22Rv1 (cell line): ENCODE data around the gene P2RY11.

Experiments used
- H3K27ac ChIP-seq: fragments of 450-650 bp; 2 replicates; pipeline ENCODE4 v1.5.1; 2017
- ZFX ChIP-seq: fragments of 450-650 bp; IDR thresholded peaks from 2 replicates; pipeline ENCODE4 v1.6.1; 2017; ENCODE audit warnings: antibody characterized with exemption, borderline replicate concordance
- TF ChIP-seq, protein P1 (sequence below): fragments of 450-650 bp; IDR thresholded peaks from 2 replicates; pipeline ENCODE4 v1.5.1; 2017; ENCODE audit warnings: mild to moderate bottlenecking

Gene P2RY11

GRCh38 chr19:10142701-10143375 is 31.3 kb downstream of the P2RY11 start:
- TF ChIP-seq, protein P1, sequence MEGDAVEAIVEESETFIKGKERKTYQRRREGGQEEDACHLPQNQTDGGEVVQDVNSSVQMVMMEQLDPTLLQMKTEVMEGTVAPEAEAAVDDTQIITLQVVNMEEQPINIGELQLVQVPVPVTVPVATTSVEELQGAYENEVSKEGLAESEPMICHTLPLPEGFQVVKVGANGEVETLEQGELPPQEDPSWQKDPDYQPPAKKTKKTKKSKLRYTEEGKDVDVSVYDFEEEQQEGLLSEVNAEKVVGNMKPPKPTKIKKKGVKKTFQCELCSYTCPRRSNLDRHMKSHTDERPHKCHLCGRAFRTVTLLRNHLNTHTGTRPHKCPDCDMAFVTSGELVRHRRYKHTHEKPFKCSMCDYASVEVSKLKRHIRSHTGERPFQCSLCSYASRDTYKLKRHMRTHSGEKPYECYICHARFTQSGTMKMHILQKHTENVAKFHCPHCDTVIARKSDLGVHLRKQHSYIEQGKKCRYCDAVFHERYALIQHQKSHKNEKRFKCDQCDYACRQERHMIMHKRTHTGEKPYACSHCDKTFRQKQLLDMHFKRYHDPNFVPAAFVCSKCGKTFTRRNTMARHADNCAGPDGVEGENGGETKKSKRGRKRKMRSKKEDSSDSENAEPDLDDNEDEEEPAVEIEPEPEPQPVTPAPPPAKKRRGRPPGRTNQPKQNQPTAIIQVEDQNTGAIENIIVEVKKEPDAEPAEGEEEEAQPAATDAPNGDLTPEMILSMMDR = no peak
- no peak for TF ChIP-seq ZFX

DNA sequence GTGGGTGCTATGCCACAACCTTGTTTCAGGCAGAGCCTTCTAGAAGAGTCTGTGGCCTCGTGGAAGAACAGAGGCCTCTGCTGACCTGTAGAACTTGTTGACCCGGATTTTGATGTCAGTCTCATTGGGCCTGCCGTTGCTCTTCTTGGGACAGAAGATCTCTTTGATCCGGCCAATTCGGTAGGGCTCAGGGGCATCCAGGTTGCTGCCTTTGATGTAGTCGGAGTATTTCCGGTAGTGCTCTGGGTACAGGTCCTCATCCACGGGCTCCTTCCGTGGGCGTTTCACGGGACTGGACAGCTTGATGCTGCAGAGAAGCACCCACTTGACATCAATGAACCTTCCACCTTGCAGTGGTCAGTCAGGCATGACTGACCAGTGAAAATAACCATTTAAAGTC is 32.2 kb downstream of the P2RY11 start:
- TF ChIP-seq, protein P1 = no peak
- no peak for TF ChIP-seq ZFX
- no peak overlapping the region for H3K27ac ChIP-seq

More at GRCh38 chr19:10142701-10143375, 31.3 kb downstream of the P2RY11 start:
- no peak overlapping the region for H3K27ac ChIP-seq

DNA sequence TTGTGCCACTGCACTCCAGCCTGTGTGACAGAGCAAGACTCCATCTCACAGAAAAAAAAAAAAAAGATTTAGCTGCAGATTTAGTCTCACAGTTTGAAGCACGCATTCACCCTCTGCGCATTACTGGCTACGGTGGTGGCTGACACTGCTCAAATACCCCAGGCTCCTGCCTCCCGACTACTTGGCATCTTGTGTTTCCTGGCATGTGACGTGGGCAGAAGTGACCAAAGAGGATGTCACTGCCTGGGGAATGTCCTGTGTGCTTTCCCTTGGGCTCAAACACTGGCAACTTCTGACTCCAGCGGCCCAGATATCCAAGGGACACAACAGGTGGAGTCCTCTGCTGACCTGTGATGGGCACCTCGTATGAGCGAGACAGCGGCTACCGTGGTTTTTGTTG is 32.9 kb downstream of the P2RY11 start:
- no peak for TF ChIP-seq ZFX
- TF ChIP-seq, protein P1 = no peak
- no peak overlapping the region for H3K27ac ChIP-seq

GRCh38 chr19:10145031-10145430 is 33.5 kb downstream of the P2RY11 start:
- TF ChIP-seq, protein P1 = no peak
- no peak for TF ChIP-seq ZFX
- H3K27ac ChIP-seq = no peak overlapping the region

DNA sequence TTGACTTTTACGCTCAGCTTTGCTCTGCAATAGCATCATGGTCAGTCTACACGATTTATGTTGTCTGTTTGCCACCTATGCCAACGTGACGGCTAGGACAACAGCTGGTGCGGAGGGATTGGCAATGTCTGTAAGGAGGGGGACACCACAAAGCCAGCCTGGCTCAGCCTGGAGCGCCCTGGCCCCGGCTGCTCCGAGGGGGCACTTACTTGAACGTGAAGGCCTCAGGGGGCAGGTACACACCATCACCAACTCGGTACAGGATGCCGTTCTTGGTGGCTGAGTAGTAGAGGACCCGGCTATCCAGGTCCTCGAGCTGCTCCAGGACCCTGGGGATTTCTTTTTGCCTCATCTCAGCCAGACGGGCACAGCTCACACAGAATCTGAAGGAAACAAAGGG is 34.6 kb downstream of the P2RY11 start:
- TF ChIP-seq, protein P1 = no peak
- no peak for TF ChIP-seq ZFX

GRCh38 chr19:10149427-10149826 is 37.9 kb downstream of the P2RY11 start:
- no peak for TF ChIP-seq ZFX
- TF ChIP-seq, protein P1 = no peak
- H3K27ac ChIP-seq = no peak overlapping the region

More for the DNA sequence above, 34.6 kb downstream of the P2RY11 start:
- no peak overlapping the region for H3K27ac ChIP-seq

GRCh38 chr19:10151521-10151920 is 40.0 kb downstream of the P2RY11 start:
- no peak overlapping the region for H3K27ac ChIP-seq
- no peak for TF ChIP-seq ZFX
- TF ChIP-seq, protein P1 = no peak
